Lung (tissue), 16 donors: ENCODE measurements around the gene KRT13. TPM values are rescaled to one million over a fixed set of nuclear protein-coding genes. Genes with fewer than 3 reads are reported as not detected.

Experiments used
- ATAC-seq: fragments of 200-7000 bp; cut with Tn5 transposase; one replicate; pipeline ENCODE4 v1.9.1; 2020; ENCODE audit warnings: moderate number of reproducible peaks; ENCODE audit not compliant: insufficient read depth, low FRiP score
- DNase-seq, 3 donors: peaks; one replicate each; pipeline ENCODE4 v3.0.0-alpha.2; 2013 to 2017
- H3K27ac ChIP-seq, 2 donors: one replicate each; pipeline ENCODE4 v1.5.1; 2013; ENCODE audit warnings: mild to moderate bottlenecking in 2 of 2, moderate library complexity in 2 of 2, control low read depth in 1 of 2, inconsistent platforms in 1 of 2, low read depth in 1 of 2, low read length in 1 of 2
- H3K27me3 ChIP-seq, 3 donors: one replicate each; pipeline ENCODE4 v1.5.1; 2013; ENCODE audit warnings: low read length in 2 of 3; ENCODE audit not compliant: control insufficient read depth in 3 of 3, insufficient read depth in 3 of 3
- H3K36me3 ChIP-seq, 4 donors: one replicate each; pipeline ENCODE4 v1.5.1; 2013; ENCODE audit warnings: low read length in 4 of 4, mild to moderate bottlenecking in 1 of 4, moderate library complexity in 1 of 4; ENCODE audit not compliant: control insufficient read depth in 4 of 4, insufficient read depth in 4 of 4
- H3K4me1 ChIP-seq, 5 donors: one replicate each; pipeline ENCODE4 v1.5.1; 2013; ENCODE audit warnings: low read length in 5 of 5, mild to moderate bottlenecking in 2 of 5, moderate library complexity in 1 of 5; ENCODE audit not compliant: control insufficient read depth in 5 of 5, insufficient read depth in 5 of 5
- H3K4me3 ChIP-seq: one replicate; pipeline ENCODE4 v1.5.1; 2013; ENCODE audit warnings: mild to moderate bottlenecking, control low read depth, moderate library complexity
- H3K9ac ChIP-seq, 2 donors: one replicate each; pipeline ENCODE4 v1.5.1; 2013; ENCODE audit warnings: low read length in 2 of 2, control low read depth in 1 of 2; ENCODE audit not compliant: insufficient read depth in 1 of 2
- H3K9me3 ChIP-seq, 4 donors: one replicate each; pipeline ENCODE4 v1.5.1; 2013; ENCODE audit warnings: low read length in 3 of 4, mild to moderate bottlenecking in 1 of 4, moderate library complexity in 1 of 4; ENCODE audit not compliant: control insufficient read depth in 4 of 4, insufficient read depth in 3 of 4
- CTCF ChIP-seq: IDR thresholded peaks from 2 replicates; pipeline ENCODE4 v1.5.1; 2012; ENCODE audit warnings: mild to moderate bottlenecking; ENCODE audit errors: control extremely low read depth, extremely low read depth
- WGBS, 2 donors: extraction: QIAGEN DNeasy Blood & Tissue Kit; methylation state at CpG; one replicate each; pipeline ENCODE4 v1.1.7; 2013; 5-methylcytosine and 5-hydroxymethylcytosine counted together
- long read RNA-seq, 5 donors: transcript quantifications; one replicate each; lab custom pipeline, GENCODE V29; 2026
- polyA plus RNA-seq, 2 donors: library from polyadenylated mRNA; stranded (reverse); fragments of 200-250 nt; gene quantifications; one replicate each; pipeline ENCODE4 v1.2.1, GENCODE V29; 2013
- total RNA-seq, 2 donors: library from RNA; depleted of rRNA in 1 of 2; stranded (reverse); fragments of >200 nt in 1 of 2; gene quantifications; one replicate each; pipeline ENCODE4 v1.2.1, GENCODE V29; 2014 to 2021
- donor health status: control.
- donor health status: control.
- donor health status: Bipolar disorder and iron deficiency.
- donor health status: healthy.
- donor health status: DM: yes; HTN: yes; CAD: no.

Gene KRT13
- total RNA-seq, result 10 to 100 TPM in 1 of 2 donors, 1 to 10 TPM in 1; 7.9 to 11.6 TPM
- 10 to 100 TPM in 1 of 2 donors, 1 to 10 TPM in 1; 4.0 to 16.1 TPM for polyA plus RNA-seq
- long read RNA-seq, donor 1, result 0 reads
- long read RNA-seq, donor 2, result 0 reads
- long read RNA-seq, donor 3, result 0 reads
- long read RNA-seq, donor 4, result 0 reads
- long read RNA-seq, donor 5, result 0 reads

- no peak within 1 kb of the TSS for H3K27ac ChIP-seq
- no peak within 1 kb of the TSS for H3K9ac ChIP-seq
- peaks cover 0 to 7% (median 1%) of the 10 kb centered on the region in 5 donors for H3K4me1 ChIP-seq
- no peak for ATAC-seq
- H3K36me3 ChIP-seq, result no peaks in the 10 kb centered on the region
- TF ChIP-seq CTCF, result no peak
- H3K9me3 ChIP-seq, result no peaks in the 10 kb centered on the region
- no peaks in the 10 kb centered on the region for H3K27me3 ChIP-seq
- H3K4me3 ChIP-seq, result no peak within 1 kb of the TSS
- DNase-seq, result no peak
- WGBS, 2 donors, result 90 to 92% methylated on average over 17 of the region's 17 CpGs
Observed at GRCh38 chr17:41505007-41505808, at the start of gene KRT13. KRT13 (minus strand) TSS chr17:41505612; CDS start chr17:41505550, 62 bp downstream.

GRCh38 chr17:41553987-41554680 lies 48.7 kb upstream of the KRT13 start:
- Histone ChIP-seq H3K27ac (no peak overlapping the region), H3K4me1 (peaks cover 0 to 4% (median 0%) of the 10 kb centered on the region in 5 donors), H3K9ac (no peak overlapping the region), H3K27me3 (peaks cover 0 to 4% (median 2%) of the 10 kb centered on the region in 3 donors), H3K4me3 (no peak overlapping the region), H3K9me3 (peaks cover 0 to 2% (median 0%) of the 10 kb centered on the region in 4 donors), H3K36me3 (no peaks in the 10 kb centered on the region)
- no peak for TF ChIP-seq CTCF
- WGBS, 2 donors, result 76 to 85% methylated on average over 8 of the region's 8 CpGs
- no peak for ATAC-seq
- no peak for DNase-seq

GRCh38 chr17:41553176-41553575 lies 47.8 kb upstream of the KRT13 start:
- Histone ChIP-seq H3K27ac (no peak overlapping the region), H3K27me3 (peaks cover 0 to 4% (median 0%) of the 10 kb centered on the region in 3 donors), H3K36me3 (no peaks in the 10 kb centered on the region), H3K9me3 (peaks cover 0 to 2% (median 0%) of the 10 kb centered on the region in 4 donors), H3K4me1 (peaks cover 0 to 12% (median 0%) of the 10 kb centered on the region in 5 donors), H3K4me3 (no peak overlapping the region), H3K9ac (no peak overlapping the region)
- DNase-seq (no peak), ATAC-seq (no peak)
- 80 to 83% methylated on average over 4 of the region's 4 CpGs for WGBS, 2 donors
- no peak for TF ChIP-seq CTCF
